ENCODE data around the gene LDAH. TPM values are rescaled to one million over a fixed set of nuclear protein-coding genes. Genes with fewer than 3 reads are reported as not detected.
A peak's percentile ranks its signal among the peaks of the same experiment; 100 is the strongest.

Gene LDAH
- polyA plus RNA-seq, 4 donors: 32.9 to 38.8 (median 36.1) TPM

DNA sequence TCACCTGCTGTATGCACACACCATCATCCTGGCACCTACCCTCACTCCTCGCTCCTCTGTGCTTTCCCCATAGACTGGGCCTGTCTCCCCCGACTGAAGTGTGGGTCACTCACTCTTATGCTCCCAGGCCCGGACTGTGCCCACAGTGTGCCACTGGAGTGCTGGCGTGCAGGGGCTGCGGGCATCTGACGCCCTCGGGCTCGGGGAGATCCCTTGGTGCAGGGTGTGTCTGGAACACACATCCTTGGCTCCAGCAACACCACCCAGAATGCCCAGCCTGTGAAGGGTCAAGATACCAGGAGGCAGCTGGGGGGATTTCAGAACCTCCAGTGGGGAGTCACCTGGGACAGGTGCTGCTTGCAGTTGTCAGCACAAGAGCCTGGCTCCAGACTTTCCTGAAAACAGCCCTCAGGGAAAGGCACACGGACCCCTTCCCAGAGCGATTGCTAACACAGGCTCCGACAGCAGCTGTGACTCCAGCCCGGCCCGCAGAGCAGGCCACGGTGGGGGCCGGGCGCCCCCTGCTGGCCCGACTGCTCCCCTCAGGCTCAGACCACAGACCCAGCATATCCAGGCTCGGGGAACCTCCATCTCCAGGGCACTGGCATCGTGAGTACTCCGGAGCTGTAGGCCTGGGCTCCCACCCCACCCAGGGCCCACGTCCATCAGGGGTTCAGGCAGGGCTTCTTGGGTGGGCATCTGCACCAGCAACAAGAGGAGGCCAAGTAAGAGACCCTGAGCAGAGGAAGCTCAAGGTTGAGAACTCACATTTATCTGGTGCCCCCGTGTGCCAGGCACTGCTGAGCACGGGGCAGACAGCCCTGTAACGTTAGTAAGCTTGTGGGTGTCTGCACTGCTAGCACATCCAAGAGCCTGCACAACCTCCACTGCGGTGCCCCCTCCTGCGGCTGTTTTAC lies 180.6 kb downstream of the LDAH start:
- DNase-seq (ENCODE audit: low read depth in 4 of 4, low spot score in 2 of 4): no peak

DNA sequence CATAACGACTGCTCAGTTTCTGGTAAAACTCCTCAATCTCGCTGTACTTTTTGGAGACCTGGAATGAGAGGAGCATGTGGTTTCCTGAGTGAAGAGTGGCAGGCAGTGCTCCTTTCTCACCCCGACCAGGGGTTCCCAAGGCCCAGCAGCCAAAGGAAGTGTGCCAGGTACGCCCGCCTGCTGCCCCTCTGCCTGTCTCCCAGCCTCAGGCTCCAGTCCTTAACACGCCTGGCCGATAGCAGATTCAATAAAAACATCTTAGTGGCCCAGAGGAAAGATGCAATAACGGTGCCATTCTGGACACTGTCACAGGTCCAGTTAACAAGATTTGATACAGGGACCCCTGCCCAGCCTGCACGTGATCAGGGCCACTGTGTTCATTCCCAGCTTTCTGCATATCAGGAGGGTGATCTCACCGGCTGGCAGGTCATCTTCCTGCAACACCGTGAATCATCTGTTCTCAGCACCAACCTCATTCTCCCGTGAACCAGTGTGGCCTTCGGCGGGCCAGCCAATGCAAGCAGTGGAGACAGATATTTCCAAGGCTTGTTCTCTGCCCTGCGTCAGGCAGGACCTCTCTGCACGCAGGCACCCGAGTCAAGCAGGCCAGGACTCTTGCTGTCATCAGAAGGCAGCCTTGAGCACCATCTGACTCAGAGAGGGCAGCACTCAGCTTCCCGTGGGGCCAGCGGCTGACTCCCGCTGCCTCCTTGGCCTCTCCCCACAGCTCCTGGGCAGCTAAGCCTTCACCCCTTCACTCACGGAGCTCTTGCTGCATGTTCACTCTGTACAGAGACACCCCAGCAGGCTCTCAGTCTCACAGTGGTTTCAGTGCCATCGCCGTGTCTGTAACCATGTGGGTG lies 181.5 kb downstream of the LDAH start:
- no peak for DNase-seq (ENCODE audit: low read depth in 4 of 4, low spot score in 2 of 4)

DNA sequence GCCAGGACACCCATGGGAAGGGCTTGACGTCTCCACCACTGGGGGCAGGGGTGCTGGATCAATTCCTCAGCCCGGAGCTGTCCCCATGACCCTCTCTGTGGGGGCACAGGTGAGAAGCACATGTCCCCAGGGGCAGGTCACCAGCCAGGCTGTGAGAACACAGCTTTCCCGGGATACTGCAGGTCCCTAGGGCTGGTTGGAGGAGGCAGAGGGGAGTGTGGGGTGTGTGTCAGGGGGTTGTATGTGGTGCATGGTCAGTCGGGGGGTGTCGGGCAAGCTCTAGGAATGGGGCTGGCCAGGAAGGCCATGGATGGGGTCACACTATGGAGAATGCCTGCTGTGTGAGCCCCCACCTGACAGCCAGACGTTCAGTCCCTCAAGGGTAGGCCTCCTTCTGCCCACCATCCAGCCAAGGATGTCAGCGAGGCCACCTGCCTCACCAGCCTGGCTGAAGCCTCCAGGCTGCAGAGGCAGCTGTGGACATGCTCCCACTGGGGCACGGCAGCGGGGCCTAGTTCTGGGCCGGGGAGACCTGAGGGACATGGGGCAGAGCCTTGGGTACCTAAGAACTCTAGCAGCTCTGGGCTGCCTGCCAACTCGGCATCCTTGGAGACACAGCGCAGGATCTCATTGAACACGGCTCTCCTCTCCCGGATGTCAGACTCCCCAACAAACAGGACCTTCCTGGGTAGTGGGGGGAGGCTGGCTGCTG lies 182.3 kb downstream of the LDAH start:
- no peak for DNase-seq (ENCODE audit: low read depth in 4 of 4, low spot score in 2 of 4)

DNA sequence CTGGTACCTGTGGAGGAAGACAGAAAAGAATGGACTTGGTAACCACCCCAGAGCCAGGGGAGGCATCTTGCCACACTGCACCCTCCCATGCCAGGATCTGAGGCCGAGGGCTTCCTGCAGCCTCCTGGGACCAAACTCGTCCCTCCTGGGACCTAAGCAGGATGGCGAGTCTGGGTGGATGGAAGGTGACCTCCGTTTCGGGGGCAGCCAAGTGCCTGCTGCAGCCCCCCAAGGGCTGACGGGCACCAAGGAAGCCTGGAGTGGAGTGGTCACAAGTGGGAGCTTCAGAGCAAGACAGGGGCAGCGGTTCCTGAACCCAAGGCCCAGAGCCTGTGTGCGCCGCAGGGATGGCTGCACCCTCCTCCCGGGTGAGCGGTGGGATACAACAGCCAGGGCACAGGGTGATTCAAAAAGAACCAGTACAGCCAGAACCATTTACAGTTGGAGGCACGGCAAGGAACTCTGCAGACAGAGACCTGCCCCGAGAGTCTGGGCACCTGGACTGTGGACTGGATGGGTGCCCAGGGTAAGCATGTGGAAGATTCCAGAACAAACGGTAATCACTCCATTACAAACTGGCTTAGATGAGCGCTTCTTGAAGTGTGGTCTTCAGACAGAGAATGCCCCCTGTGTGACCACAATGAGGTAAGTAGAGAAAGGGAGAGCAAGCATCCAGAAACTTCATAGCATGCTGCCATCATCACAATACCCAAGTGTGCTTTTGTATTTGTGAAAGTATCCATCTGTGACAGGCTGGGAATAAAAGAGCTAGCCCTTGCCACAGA lies 184.1 kb downstream of the LDAH start:
- no peak for DNase-seq (ENCODE audit: low read depth in 4 of 4, low spot score in 2 of 4)

- no peak for DNase-seq (ENCODE audit: low read depth in 4 of 4, low spot score in 2 of 4)
Observed at GRCh38 chr2:20638014-20638413, 184.9 kb downstream of the LDAH start.

DNA sequence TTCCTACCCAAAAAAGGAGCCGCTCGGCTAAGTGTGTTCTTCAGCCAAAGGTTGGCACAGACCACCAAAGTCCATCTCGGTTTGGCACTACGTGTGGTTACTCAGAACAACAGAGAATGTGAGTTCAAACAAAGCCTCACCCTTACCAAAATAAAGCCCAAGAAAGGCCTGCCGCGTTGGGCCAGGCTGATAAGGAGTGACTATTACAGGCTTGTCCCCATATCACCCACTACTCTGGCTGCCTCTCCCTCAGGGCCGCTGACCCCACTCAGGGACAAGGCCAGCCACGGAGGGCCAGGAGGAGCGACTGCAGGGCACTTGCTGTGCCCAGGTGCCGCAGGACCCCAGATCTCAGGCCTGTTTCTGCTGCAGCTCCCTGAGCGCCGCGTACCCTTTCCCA lies 185.8 kb downstream of the LDAH start:
- no peak for DNase-seq (ENCODE audit: low read depth in 4 of 4, low spot score in 2 of 4)

DNA sequence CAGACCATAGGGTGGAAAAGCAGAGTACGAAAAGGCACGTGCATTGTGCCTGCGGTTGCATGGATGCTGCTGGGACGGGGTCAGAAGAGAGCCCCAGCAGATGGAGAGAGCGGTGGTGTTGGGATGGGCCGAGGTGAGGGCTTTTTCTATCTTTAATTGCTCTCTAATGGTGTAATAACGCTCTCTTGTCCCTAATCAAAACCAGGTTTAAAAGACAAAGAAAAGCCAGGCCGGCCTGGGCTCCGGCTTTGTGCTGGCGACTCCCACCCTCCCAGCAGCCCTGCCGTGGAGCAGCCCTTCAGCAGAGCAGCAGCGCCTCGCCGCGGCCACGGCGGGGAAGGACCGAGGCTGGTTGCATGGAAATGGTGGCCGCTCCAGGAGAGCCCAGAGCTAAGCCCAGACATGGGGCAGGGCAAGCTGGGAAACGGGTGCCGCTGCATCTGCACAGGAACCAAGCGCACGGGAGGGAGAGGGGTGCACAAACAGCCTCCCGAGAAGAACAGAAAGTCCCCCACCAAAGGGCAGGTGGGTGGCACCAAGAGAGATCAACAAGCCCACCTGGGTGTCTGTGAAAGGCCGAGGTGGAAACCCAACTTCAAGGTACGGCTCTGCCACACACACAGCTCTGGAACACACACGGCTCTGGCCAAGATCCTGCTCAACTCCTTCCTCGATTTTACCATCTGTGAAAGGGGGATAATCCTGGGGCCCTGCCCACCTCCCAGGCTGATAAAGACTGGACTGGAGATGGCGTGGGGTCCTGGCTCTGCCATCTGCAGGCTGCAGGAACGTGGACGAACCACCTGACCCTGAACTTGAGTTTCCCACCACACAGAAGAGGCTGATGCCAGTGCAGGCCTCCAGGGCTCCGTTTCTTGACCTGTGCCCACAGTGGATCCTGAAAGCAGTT lies 187.0 kb downstream of the LDAH start:
- DNase-seq (ENCODE audit: low read depth in 4 of 4, low spot score in 2 of 4): peak in 2 of 4 donors; percentile 63 to 69

GRCh38 chr2:20635113-20635510 lies 187.8 kb downstream of the LDAH start:
- DNase-seq (ENCODE audit: low read depth in 4 of 4, low spot score in 2 of 4): no peak

DNA sequence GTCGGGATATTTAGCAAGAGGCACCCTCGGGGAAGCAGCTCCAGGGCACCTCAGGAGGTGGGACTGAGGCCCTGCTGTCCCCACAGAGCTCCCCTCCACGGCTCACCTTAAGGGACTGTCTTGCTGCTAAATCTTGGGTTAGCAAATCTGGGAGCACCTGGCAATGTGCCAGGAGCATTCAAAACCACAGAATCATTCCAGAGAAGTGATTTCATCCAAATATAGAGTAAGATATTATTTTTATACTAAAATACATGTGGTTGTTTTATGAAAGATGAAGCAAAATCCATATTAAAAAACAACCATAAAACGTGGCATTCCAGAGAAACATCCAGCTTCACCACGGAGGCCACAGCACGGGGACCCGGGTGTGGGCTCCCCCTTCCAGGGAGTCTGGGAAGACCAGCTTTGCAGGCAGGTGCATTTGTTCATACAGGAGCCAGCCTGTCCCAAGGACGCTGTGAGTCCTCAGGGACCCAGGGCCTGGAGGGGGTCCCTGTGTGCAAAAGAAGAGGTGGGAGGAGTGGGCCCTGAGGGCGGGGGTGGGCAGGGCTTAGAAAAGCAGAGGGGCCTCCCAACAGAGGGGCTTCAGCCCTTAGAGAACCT lies 188.3 kb downstream of the LDAH start:
- no peak for DNase-seq (ENCODE audit: low read depth in 4 of 4, low spot score in 2 of 4)

Other genes with a start within 250 kb of the LDAH start
- gene HS1BP3, start 172.0 kb downstream of the LDAH start, polyA plus RNA-seq (ENCODE audit: insufficient read length in 4 of 4): 10 to 100 TPM; 15.9 to 22.5 (median 20.5) TPM
- 1 to 10 TPM; 3.2 to 7.8 (median 4.5) TPM for gene GDF7, start 156.0 kb downstream of the LDAH start, polyA plus RNA-seq (ENCODE audit: insufficient read length in 4 of 4)
- 10 to 100 TPM in 1 of 4 donors, 1 to 10 TPM in 2, under 1 TPM in 1; 0.64 to 14.2 (median 1.8) TPM for gene APOB, start 221.0 kb upstream of the LDAH start, polyA plus RNA-seq (ENCODE audit: insufficient read length in 4 of 4)

All from left renal cortex interstitium (tissue), 4 donors.